ENCODE results near the gene LAMA2.
A peak's percentile ranks its signal among the peaks of the same experiment; 100 is the strongest.

Gene LAMA2

DNA sequence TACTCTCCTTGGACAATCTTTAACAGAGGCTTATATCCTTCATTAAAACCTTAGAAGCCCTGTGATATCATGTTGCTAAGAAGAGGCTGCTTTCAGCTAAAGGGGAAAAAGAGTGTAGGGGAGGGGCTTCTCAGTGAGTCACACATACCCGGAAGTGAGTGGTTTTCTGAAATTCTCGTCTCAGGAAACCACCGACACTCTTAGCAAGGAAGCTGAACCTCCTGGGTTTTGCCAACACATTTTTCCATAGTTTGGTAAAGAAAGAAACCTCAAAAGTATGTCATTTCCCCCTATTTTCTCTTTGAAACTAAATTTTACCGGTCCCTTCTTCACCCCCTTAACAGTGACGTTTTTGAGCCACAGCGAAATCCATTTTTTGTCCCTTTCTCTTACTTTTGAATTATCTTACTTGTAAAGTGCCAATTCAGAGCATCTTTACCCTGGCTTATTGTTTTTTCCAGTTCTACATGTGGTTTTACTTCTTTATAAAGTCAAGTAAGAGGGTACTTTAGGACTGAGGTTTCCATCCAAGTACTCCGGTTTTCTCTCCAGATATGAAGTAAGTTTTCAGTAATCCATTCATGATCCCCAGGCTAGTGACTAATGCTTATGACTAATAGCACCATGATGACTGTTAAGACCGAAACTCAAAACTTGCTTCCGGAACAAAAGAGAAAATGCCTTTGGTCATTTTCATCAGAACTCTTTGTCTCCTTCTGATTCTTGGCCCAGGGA is 607.8 kb downstream of the LAMA2 start:
- H3K27me3 ChIP-seq (ENCODE audit: insufficient read depth, low read length, poor library complexity, severe bottlenecking): no peaks in the 10 kb centered on the region
- no peaks in the 10 kb centered on the region for H4K20me1 ChIP-seq (ENCODE audit: insufficient read depth, low read length, poor library complexity, severe bottlenecking)
- peaks cover 31% of the 10 kb centered on the region for H3K4me1 ChIP-seq (ENCODE audit: insufficient read depth, low read length, poor library complexity, severe bottlenecking)
- H3K9me2 ChIP-seq (replicated peaks; ENCODE audit: low read depth, low read length): no peaks in the 10 kb centered on the region
- H2AFZ ChIP-seq (ENCODE audit: low read length): peak overlapping the region; percentile 48
- TF ChIP-seq, protein P1, sequence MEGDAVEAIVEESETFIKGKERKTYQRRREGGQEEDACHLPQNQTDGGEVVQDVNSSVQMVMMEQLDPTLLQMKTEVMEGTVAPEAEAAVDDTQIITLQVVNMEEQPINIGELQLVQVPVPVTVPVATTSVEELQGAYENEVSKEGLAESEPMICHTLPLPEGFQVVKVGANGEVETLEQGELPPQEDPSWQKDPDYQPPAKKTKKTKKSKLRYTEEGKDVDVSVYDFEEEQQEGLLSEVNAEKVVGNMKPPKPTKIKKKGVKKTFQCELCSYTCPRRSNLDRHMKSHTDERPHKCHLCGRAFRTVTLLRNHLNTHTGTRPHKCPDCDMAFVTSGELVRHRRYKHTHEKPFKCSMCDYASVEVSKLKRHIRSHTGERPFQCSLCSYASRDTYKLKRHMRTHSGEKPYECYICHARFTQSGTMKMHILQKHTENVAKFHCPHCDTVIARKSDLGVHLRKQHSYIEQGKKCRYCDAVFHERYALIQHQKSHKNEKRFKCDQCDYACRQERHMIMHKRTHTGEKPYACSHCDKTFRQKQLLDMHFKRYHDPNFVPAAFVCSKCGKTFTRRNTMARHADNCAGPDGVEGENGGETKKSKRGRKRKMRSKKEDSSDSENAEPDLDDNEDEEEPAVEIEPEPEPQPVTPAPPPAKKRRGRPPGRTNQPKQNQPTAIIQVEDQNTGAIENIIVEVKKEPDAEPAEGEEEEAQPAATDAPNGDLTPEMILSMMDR (conservative IDR thresholded peaks at IDR 0.05; ENCODE audit: low read length): no peak
- TF ChIP-seq EZH2phosphoT487 (IDR thresholded peaks at IDR 0.05; ENCODE audit: borderline replicate concordance): no peak
- no peaks in the 10 kb centered on the region for H3F3A ChIP-seq (ENCODE audit: low read depth)
- H3K36me3 ChIP-seq (ENCODE audit: insufficient read depth, low read length): no peaks in the 10 kb centered on the region
- no peaks in the 10 kb centered on the region for H3K79me2 ChIP-seq (ENCODE audit: insufficient read depth, low read length)
- peak overlapping the region; percentile 48 for H3K9ac ChIP-seq (ENCODE audit: low read depth, low read length, poor library complexity, severe bottlenecking)
- peak overlapping the region; percentile 84 for H3K4me2 ChIP-seq (ENCODE audit: low read depth, low read length, poor library complexity, severe bottlenecking)
- peak overlapping the region; percentile 68 for H3K4me3 ChIP-seq (ENCODE audit: low read length, poor library complexity, severe bottlenecking)
- H3K9me3 ChIP-seq (ENCODE audit: insufficient read depth, low read depth, low read length): no peaks in the 10 kb centered on the region

DNA sequence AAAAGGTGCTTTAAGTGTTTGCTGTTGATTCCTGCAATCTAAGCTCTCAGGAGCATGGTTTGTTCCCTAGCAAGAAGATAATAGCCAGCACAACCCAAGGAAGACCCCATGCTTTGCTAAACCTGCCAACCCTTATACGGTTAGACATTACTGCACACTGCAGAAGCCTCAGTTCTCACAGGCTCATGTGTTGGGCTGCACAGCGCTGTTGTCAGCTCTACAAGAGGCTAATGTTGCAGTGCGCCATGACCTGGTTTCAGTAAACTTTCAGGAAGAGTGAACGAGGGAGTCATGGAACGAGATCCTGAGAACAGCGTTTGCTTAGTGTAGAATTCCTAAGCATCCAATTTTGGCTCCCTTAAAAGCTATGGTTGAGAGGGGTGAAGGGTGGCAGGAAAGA is 608.5 kb downstream of the LAMA2 start:
- Histone ChIP-seq H3K27me3 (ENCODE audit: insufficient read depth, low read length, poor library complexity, severe bottlenecking) (no peaks in the 10 kb centered on the region), H2AFZ (ENCODE audit: low read length) (peak overlapping the region; percentile 48; the same call in 1 of the 2 replicates), H4K20me1 (ENCODE audit: insufficient read depth, low read length, poor library complexity, severe bottlenecking) (no peaks in the 10 kb centered on the region), H3K36me3 (ENCODE audit: insufficient read depth, low read length) (no peaks in the 10 kb centered on the region), H3K4me2 (ENCODE audit: low read depth, low read length, poor library complexity, severe bottlenecking) (peak overlapping the region; percentile 84), H3K9me2 (replicated peaks; ENCODE audit: low read depth, low read length) (no peaks in the 10 kb centered on the region), H3K4me3 (ENCODE audit: low read length, poor library complexity, severe bottlenecking) (peak overlapping the region; percentile 68), H3K9me3 (ENCODE audit: insufficient read depth, low read depth, low read length) (no peaks in the 10 kb centered on the region), H3F3A (ENCODE audit: low read depth) (no peaks in the 10 kb centered on the region), H3K79me2 (ENCODE audit: insufficient read depth, low read length) (no peaks in the 10 kb centered on the region), H3K4me1 (ENCODE audit: insufficient read depth, low read length, poor library complexity, severe bottlenecking) (peaks cover 25% of the 10 kb centered on the region), H3K9ac (ENCODE audit: low read depth, low read length, poor library complexity, severe bottlenecking) (peak overlapping the region; percentile 48)
- TF ChIP-seq, protein P1 (conservative IDR thresholded peaks at IDR 0.05; ENCODE audit: low read length): no peak
- no peak for TF ChIP-seq EZH2phosphoT487 (IDR thresholded peaks at IDR 0.05; ENCODE audit: borderline replicate concordance)

DNA sequence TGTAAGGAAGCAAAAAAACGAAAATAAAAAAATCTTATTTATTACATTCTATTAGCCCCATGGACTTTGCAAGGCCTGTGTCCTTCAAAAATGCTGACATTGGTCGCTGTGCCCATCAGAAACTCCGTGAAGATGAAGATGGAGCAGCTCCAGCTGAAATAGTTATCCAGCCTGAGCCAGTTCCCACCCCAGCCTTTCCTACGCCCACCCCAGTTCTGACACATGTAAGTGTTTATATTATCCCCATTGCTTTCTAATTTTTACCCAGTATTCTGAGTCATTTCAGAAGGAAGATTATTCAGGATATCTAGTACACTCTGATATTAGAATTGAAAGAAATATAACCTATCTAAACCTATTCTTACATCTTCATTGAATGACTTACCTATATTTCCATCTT is 609.3 kb downstream of the LAMA2 start:
- peaks cover 25% of the 10 kb centered on the region for H3K4me1 ChIP-seq (ENCODE audit: insufficient read depth, low read length, poor library complexity, severe bottlenecking)

More for the DNA sequence above, 609.3 kb downstream of the LAMA2 start:
- no peaks in the 10 kb centered on the region for H3K36me3 ChIP-seq (ENCODE audit: insufficient read depth, low read length)
- H3K9ac ChIP-seq (ENCODE audit: low read depth, low read length, poor library complexity, severe bottlenecking): no peak overlapping the region
- no peak overlapping the region for H3K4me3 ChIP-seq (ENCODE audit: low read length, poor library complexity, severe bottlenecking)
- H3F3A ChIP-seq (ENCODE audit: low read depth): no peaks in the 10 kb centered on the region
- H2AFZ ChIP-seq (ENCODE audit: low read length): no peak overlapping the region
- H3K9me3 ChIP-seq (ENCODE audit: insufficient read depth, low read depth, low read length): no peaks in the 10 kb centered on the region
- no peak overlapping the region for H3K4me2 ChIP-seq (ENCODE audit: low read depth, low read length, poor library complexity, severe bottlenecking)
- H3K27me3 ChIP-seq (ENCODE audit: insufficient read depth, low read length, poor library complexity, severe bottlenecking): no peaks in the 10 kb centered on the region
- TF ChIP-seq, protein P1 (conservative IDR thresholded peaks at IDR 0.05; ENCODE audit: low read length): no peak
- no peak for TF ChIP-seq EZH2phosphoT487 (IDR thresholded peaks at IDR 0.05; ENCODE audit: borderline replicate concordance)
- no peaks in the 10 kb centered on the region for H4K20me1 ChIP-seq (ENCODE audit: insufficient read depth, low read length, poor library complexity, severe bottlenecking)
- H3K79me2 ChIP-seq (ENCODE audit: insufficient read depth, low read length): no peaks in the 10 kb centered on the region
- H3K9me2 ChIP-seq (replicated peaks; ENCODE audit: low read depth, low read length): no peaks in the 10 kb centered on the region
